ENCODE data around the gene SLC9A1. TPM values are rescaled to one million over a fixed set of nuclear protein-coding genes. Genes with fewer than 3 reads are reported as not detected.

Gene SLC9A1
- total and polyA plus RNA-seq, 2 of the 8 experiments (the other 6 are each of a cell fraction or from before 2014, with no cell fraction given): 11.3 to 25.1 TPM

DNA sequence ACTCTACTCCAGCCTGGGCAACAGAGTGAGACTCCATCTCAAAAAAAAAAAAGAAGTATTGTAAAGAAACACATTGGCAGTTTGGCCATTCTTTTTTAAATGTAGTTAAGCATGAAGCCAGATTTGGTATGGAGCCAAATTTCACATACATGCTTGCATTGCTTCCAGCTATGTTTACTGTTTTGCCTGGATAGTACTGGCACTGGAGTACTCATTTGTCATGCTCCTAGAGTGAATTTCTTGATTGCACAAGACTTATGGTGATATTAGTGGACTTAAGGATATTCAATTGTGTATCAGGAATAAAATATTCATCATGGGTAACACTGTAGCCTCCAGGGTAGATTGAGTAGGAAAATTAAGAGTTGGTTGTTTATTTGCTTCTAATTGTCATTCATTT, 24.5 kb upstream of the SLC9A1 start:
- Histone ChIP-seq H3K4me3 (ENCODE audit: extremely low read depth in 1 of 4, insufficient read depth in 2 of 4, low read depth in 3 of 4, low read length in 4 of 4) (no peak overlapping the region), H2BK15ac (ENCODE audit: low read length) (no peak overlapping the region), H3K18ac (ENCODE audit: extremely low read depth, low read length) (no peak overlapping the region), H4K20me1 (replicated peaks in 1 of 2; ENCODE audit: control insufficient read depth in 1 of 2, insufficient read depth in 2 of 2, low read length in 2 of 2) (no peaks in the 10 kb centered on the region), H3K4me2 (ENCODE audit: insufficient read depth in 1 of 2, low read depth in 2 of 2, low read length in 2 of 2) (no peak overlapping the region), H2AFZ (ENCODE audit: low read length) (no peak overlapping the region), H3K4ac (replicated peaks; ENCODE audit: insufficient read length, low read depth, low read length) (no peak overlapping the region), H3K23me2 (ENCODE audit: low read depth, low read length) (no peaks in the 10 kb centered on the region), H3K79me2 (ENCODE audit: control insufficient read depth in 1 of 2, insufficient read depth in 2 of 2, low read length in 2 of 2) (no peaks in the 10 kb centered on the region), H3K23ac (ENCODE audit: insufficient read length) (no peak overlapping the region), H2BK12ac (ENCODE audit: low read depth, low read length) (no peak overlapping the region), H4K8ac (ENCODE audit: extremely low read depth, insufficient read depth, low read length) (no peak overlapping the region), H3K27me3 (replicated peaks in 1 of 4; ENCODE audit: control insufficient read depth in 3 of 4, extremely low read depth in 1 of 4, insufficient read depth in 3 of 4, low read length in 3 of 4) (no peaks in the 10 kb centered on the region), H3K36me3 (ENCODE audit: control insufficient read depth in 2 of 4, insufficient read depth in 4 of 4, low read length in 3 of 4) (peaks cover 0 to 3% (median 0%) of the 10 kb centered on the region in 4 experiments; a peak in 2 of 8 replicates), H3K27ac (ENCODE audit: low read depth, low read length) (no peak overlapping the region), H3K9ac (replicated peaks in 1 of 4; ENCODE audit: extremely low read depth in 1 of 4, low read depth in 3 of 4, low read length in 3 of 4) (no peak overlapping the region), H3K14ac (ENCODE audit: insufficient read length) (no peak overlapping the region), H4K5ac (ENCODE audit: insufficient read length, low read depth, low read length) (no peak overlapping the region), H2BK120ac (replicated peaks; ENCODE audit: low read depth, low read length) (no peak overlapping the region), H2AK5ac (ENCODE audit: low read depth, low read length) (no peak overlapping the region), H2BK20ac (ENCODE audit: low read length) (no peak overlapping the region), H3K9me3 (ENCODE audit: insufficient read depth in 2 of 2, low read depth in 1 of 2, low read length in 1 of 2) (peaks cover 19 to 28% of the 10 kb centered on the region in 2 experiments; a peak in 3 of 4 replicates), H3K4me1 (replicated peaks in 1 of 4; ENCODE audit: control insufficient read depth in 3 of 4, insufficient read depth in 4 of 4, low read length in 3 of 4) (no peaks in the 10 kb centered on the region), H3K79me1 (ENCODE audit: low read depth, low read length) (no peaks in the 10 kb centered on the region), H4K91ac (replicated peaks; ENCODE audit: insufficient read length, low read length) (no peak overlapping the region), H3K56ac (replicated peaks; ENCODE audit: insufficient read length, low read depth, low read length) (no peak overlapping the region), H2BK5ac (ENCODE audit: low read depth, low read length) (no peak overlapping the region)
- FAIRE-seq: no peak
- ChIA-PET POLR2A (ENCODE audit: partially characterized antibody) (interaction anchor here (0.6 kb wide), 1 partner anchor 27 kb away, joined by 3 read pairs; no protein-coding TSS in a partner anchor), CTCF (ENCODE audit: partially characterized antibody) (interaction anchor here (0.8 to 1.2 kb wide), 2 partner anchors 30 to 134 kb away, joined by 3 read pairs; no protein-coding TSS in a partner anchor)
- no peak for DNase-seq (ENCODE audit: low read depth in 1 of 2, low spot score in 2 of 2)
- TF ChIP-seq, protein P1, sequence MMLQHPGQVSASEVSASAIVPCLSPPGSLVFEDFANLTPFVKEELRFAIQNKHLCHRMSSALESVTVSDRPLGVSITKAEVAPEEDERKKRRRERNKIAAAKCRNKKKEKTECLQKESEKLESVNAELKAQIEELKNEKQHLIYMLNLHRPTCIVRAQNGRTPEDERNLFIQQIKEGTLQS (IDR thresholded peaks at IDR 0.05; ENCODE audit: insufficient read depth, low read depth, low read length): no peak
- no peak for TF ChIP-seq BRCA1 (IDR thresholded peaks at IDR 0.05; ENCODE audit: low read depth, low read length)

Data from H1 (cell line).